Upper lobe of left lung (tissue), 6 donors: ENCODE results near the gene NFKB2. TPM values are rescaled to one million over a fixed set of nuclear protein-coding genes. Genes with fewer than 3 reads are reported as not detected.

Experiments used
- ATAC-seq, 2 donors: fragments of 200-7000 bp; cut with Tn5 transposase; one replicate each; pipeline ENCODE4 v1.9.1; 2022; ENCODE audit warnings: mild to moderate bottlenecking in 2 of 2, moderate library complexity in 2 of 2; ENCODE audit not compliant: low FRiP score in 2 of 2
- DNase-seq, 2 donors: peaks; one replicate each; pipeline ENCODE4 v3.0.0-alpha.2; 2019 to 2020
- H3K27ac ChIP-seq, 4 donors: fragments of 200-600 bp; sonication (generic); one replicate each; pipeline ENCODE4 v1.5.1; 2016 to 2019
- H3K27me3 ChIP-seq, 4 donors: fragments of 200-600 bp; sonication (generic); one replicate each; pipeline ENCODE4 v1.5.1; 2017 to 2019
- H3K36me3 ChIP-seq, 4 donors: fragments of 200-600 bp; sonication (generic); one replicate each; pipeline ENCODE4 v1.5.1; 2016 to 2019
- H3K4me1 ChIP-seq, 4 donors: fragments of 200-600 bp; sonication (generic); one replicate each; pipeline ENCODE4 v1.5.1; 2018 to 2019
- H3K4me3 ChIP-seq, 4 donors: fragments of 200-600 bp; sonication (generic); one replicate each; pipeline ENCODE4 v1.5.1; 2017 to 2019; ENCODE audit warnings: mild to moderate bottlenecking in 2 of 4, moderate library complexity in 1 of 4
- H3K9me3 ChIP-seq, 4 donors: fragments of 200-600 bp; sonication (generic); one replicate each; pipeline ENCODE4 v1.5.1; 2018 to 2019
- CTCF ChIP-seq, 6 experiments: fragments of 450-650 bp in 4 of 6; fragments of 200-600 bp in 2 of 6; sonication (generic) in 2 of 6; IDR thresholded peaks; one replicate each; pipeline ENCODE4 v1.5.1; 2016 to 2019; ENCODE audit warnings: antibody characterized with exemption in 6 of 6
- EP300 ChIP-seq, 4 donors: sonication (generic); formaldehyde crosslinking; IDR thresholded peaks; one replicate each; pipeline ENCODE4 v1.5.1; 2017; ENCODE audit warnings: antibody characterized with exemption in 4 of 4, control low read depth in 2 of 4
- POLR2A ChIP-seq, 4 donors: fragments of 450-650 bp; IDR thresholded peaks; one replicate each; pipeline ENCODE4 v1.5.1; 2016 to 2017; ENCODE audit warnings: antibody characterized with exemption in 4 of 4, mild to moderate bottlenecking in 2 of 4
- POLR2AphosphoS5 ChIP-seq, 2 donors: sonication (generic); formaldehyde crosslinking; IDR thresholded peaks; one replicate each; pipeline ENCODE4 v1.5.1; 2017; ENCODE audit warnings: antibody characterized with exemption in 2 of 2
- WGBS, 2 donors: methylation state at CpG; one replicate each; pipeline ENCODE4 v1.1.5; 2017 to 2018; 5-methylcytosine and 5-hydroxymethylcytosine counted together
- total RNA-seq, 6 donors: library from RNA; depleted of rRNA in 4 of 6; stranded (reverse); fragments of >200 nt in 4 of 6; gene quantifications; one replicate each; pipeline versions ENCODE4 v1.1.0 to v1.2.1, GENCODE V29; 2016 to 2021
- donor health status: DM: no; HTN: no; CAD: no; lungs with moderate emphysema.
- donor health status: DM: no; HTN: yes; CAD: no; lungs with severe emphysema.

The NFKB2 gene
- total RNA-seq, 6 donors from 2014 or later: 31.2 to 67.6 (median 41.2) TPM

GRCh38 chr10:102416695-102417094 is 21.2 kb downstream of the NFKB2 start:
- 78 to 88% methylated on average over 20 of the region's 20 CpGs for WGBS, 2 donors
- H3K27me3 ChIP-seq: peaks cover 0 to 28% (median 4%) of the 10 kb centered on the region in 4 donors
- peaks cover 16 to 18% (median 17%) of the 10 kb centered on the region in 4 donors for H3K4me1 ChIP-seq
- H3K36me3 ChIP-seq: no peaks in the 10 kb centered on the region
- no peak overlapping the region for H3K4me3 ChIP-seq
- TF ChIP-seq CTCF (IDR thresholded peaks at IDR 0.05) (no peak), EP300 (IDR thresholded peaks at IDR 0.05) (no peak), POLR2A (IDR thresholded peaks at IDR 0.05) (no peak), POLR2AphosphoS5 (IDR thresholded peaks at IDR 0.05) (no peak)
- no peak for DNase-seq
- H3K9me3 ChIP-seq: peaks cover 0 to 3% (median 0%) of the 10 kb centered on the region in 4 donors
- no peak overlapping the region for H3K27ac ChIP-seq
- ATAC-seq: no peak

- no peak for ATAC-seq
- WGBS, 2 donors: 0 to 5% methylated on average over 1 to 31 of the region's 45 CpGs
- Histone ChIP-seq H3K9me3 (peaks cover 0 to 3% (median 0%) of the 10 kb centered on the region in 4 donors), H3K36me3 (peaks cover 0 to 8% (median 7%) of the 10 kb centered on the region in 4 donors), H3K27me3 (peaks cover 0 to 17% (median 1%) of the 10 kb centered on the region in 4 donors), H3K27ac (no peak within 1 kb of the TSS), H3K4me1 (peaks cover 26 to 38% (median 33%) of the 10 kb centered on the region in 4 donors), H3K4me3 (peak within 1 kb of the TSS in 3 of 4 donors; percentile 69 to 94 (median 78))
- TF ChIP-seq POLR2AphosphoS5 (IDR thresholded peaks at IDR 0.05) (no peak), CTCF (IDR thresholded peaks at IDR 0.05) (no peak), EP300 (IDR thresholded peaks at IDR 0.05) (no peak)
- DNase-seq: peak in 1 of 2 donors; percentile 72
Observed at GRCh38 chr10:102418622-102419268, 23.2 kb downstream of the NFKB2 start, which contains the start of gene PSD. TSS of gene PSD (minus strand) at chr10:102418785. CDS start at chr10:102417038, 1,747 bp downstream.

- Histone ChIP-seq H3K4me1 (peaks cover 26 to 46% (median 33%) of the 10 kb centered on the region in 4 donors), H3K36me3 (peaks cover 0 to 16% (median 15%) of the 10 kb centered on the region in 4 donors), H3K9me3 (peaks cover 0 to 3% (median 0%) of the 10 kb centered on the region in 4 donors), H3K27ac (peak overlapping the region in 2 of 4 donors; percentile 91 to 94), H3K4me3 (peak overlapping the region; percentile 69 to 99 (median 86)), H3K27me3 (peaks cover 0 to 15% (median 1%) of the 10 kb centered on the region in 4 donors)
- ATAC-seq (peak; percentile 19 to 37), DNase-seq (peak; percentile 48 to 93)
- TF ChIP-seq POLR2AphosphoS5 (IDR thresholded peaks at IDR 0.05) (no peak), EP300 (IDR thresholded peaks at IDR 0.05) (no peak), CTCF (IDR thresholded peaks at IDR 0.05) (no peak), POLR2A (IDR thresholded peaks at IDR 0.05) (no peak)
- 1% methylated on average over 25 to 40 of the region's 54 CpGs for WGBS, 2 donors
Observed at GRCh38 chr10:102419269-102420180, 24.0 kb downstream of the NFKB2 start.

- no peak for TF ChIP-seq POLR2AphosphoS5 (IDR thresholded peaks at IDR 0.05)
- Histone ChIP-seq H3K27me3 (peaks cover 0 to 12% (median 1%) of the 10 kb centered on the region in 4 donors), H3K4me3 (peak overlapping the region; percentile 69 to 99 (median 86)), H3K9me3 (peaks cover 0 to 3% (median 0%) of the 10 kb centered on the region in 4 donors), H3K36me3 (peaks cover 0 to 22% (median 18%) of the 10 kb centered on the region in 4 donors), H3K4me1 (peaks cover 26 to 46% (median 33%) of the 10 kb centered on the region in 4 donors), H3K27ac (peak overlapping the region; percentile 89 to 95 (median 92))
- 1 to 2% methylated on average over 11 to 18 of the region's 21 CpGs for WGBS, 2 donors
- ATAC-seq: no peak
- DNase-seq: peak in 1 of 2 donors; percentile 40
Observed at GRCh38 chr10:102420181-102420713, 24.7 kb downstream of the NFKB2 start.
